Uterus (tissue), 4 donors: ENCODE data around the gene DDX17. TPM values are rescaled to one million over a fixed set of nuclear protein-coding genes. Genes with fewer than 3 reads are reported as not detected.

Experiments used
- DNase-seq, 2 donors: peaks; one replicate each; pipeline ENCODE4 v3.0.0-alpha.2; 2019 to 2020
- H3K27ac ChIP-seq, 2 donors: fragments of 200-600 bp; sonication (generic); 1 replicate in 1 of 2; 2 replicates in 1 of 2; pipeline ENCODE4 v1.5.1; 2016 to 2018
- H3K27me3 ChIP-seq, 2 donors: fragments of 200-600 bp; sonication (generic); one replicate each; pipeline ENCODE4 v1.5.1; 2018 to 2019; ENCODE audit warnings: control low read depth in 1 of 2
- H3K36me3 ChIP-seq, 2 donors: fragments of 200-600 bp; sonication (generic); one replicate each; pipeline ENCODE4 v1.5.1; 2019; ENCODE audit warnings: control low read depth in 1 of 2
- H3K4me1 ChIP-seq, 2 donors: fragments of 200-600 bp; sonication (generic); one replicate each; pipeline ENCODE4 v1.5.1; 2018 to 2019; ENCODE audit warnings: control low read depth in 1 of 2
- H3K4me3 ChIP-seq, 2 donors: fragments of 200-600 bp; sonication (generic); 1 replicate in 1 of 2; 2 replicates in 1 of 2; pipeline ENCODE4 v1.5.1; 2018 to 2019; ENCODE audit warnings: mild to moderate bottlenecking in 1 of 2
- H3K9me3 ChIP-seq, 2 donors: fragments of 200-600 bp; sonication (generic); one replicate each; pipeline ENCODE4 v1.5.1; 2019; ENCODE audit warnings: control low read depth in 1 of 2
- CTCF ChIP-seq, 4 experiments: fragments of 200-600 bp in 2 of 4; fragments of 450-650 bp in 2 of 4; sonication (generic) in 2 of 4; IDR thresholded peaks; one replicate each; pipeline ENCODE4 v1.5.1; 2016 to 2019; ENCODE audit warnings: antibody characterized with exemption in 4 of 4, mild to moderate bottlenecking in 2 of 4, moderate library complexity in 1 of 4
- POLR2A ChIP-seq, 2 donors: fragments of 450-650 bp; IDR thresholded peaks; one replicate each; pipeline ENCODE4 v1.6.1; 2016; ENCODE audit warnings: antibody characterized with exemption in 2 of 2, mild to moderate bottlenecking in 1 of 2, moderate library complexity in 1 of 2
- intact Hi-C: fragments of 100-400 bp; cut with DNase I; formaldehyde crosslinking; loops from one replicate; pipeline ENCODE4 v1.15.1; 2023; ENCODE audit warnings: low total_unique reads
- total RNA-seq, 4 donors: library from RNA; depleted of rRNA in 3 of 4; stranded (reverse); fragments of >200 nt in 3 of 4; gene quantifications; one replicate each; pipeline versions ENCODE4 v1.1.0 to v1.2.4, GENCODE V29; 2014 to 2023
- donor health status: DM: yes; HTN: yes; CAD: no.

The DDX17 gene
- total RNA-seq, 4 donors from 2014 or later, result 441 to 971 (median 665) TPM

GRCh38 chr22:38449776-38450175 is 56.3 kb downstream of the DDX17 start:
- Histone ChIP-seq H3K27ac (no peak overlapping the region), H3K9me3 (no peaks in the 10 kb centered on the region), H3K36me3 (no peaks in the 10 kb centered on the region), H3K27me3 (peaks cover 0 to 7% of the 10 kb centered on the region in 2 donors), H3K4me1 (peaks cover 0 to 4% of the 10 kb centered on the region in 2 donors), H3K4me3 (no peak overlapping the region)
- TF ChIP-seq CTCF (IDR thresholded peaks at IDR 0.05) (no peak), POLR2A (IDR thresholded peaks at IDR 0.05) (no peak)
- no peak for DNase-seq
- intact Hi-C loops, result no loop called here

GRCh38 chr22:38448945-38449745 is 57.0 kb downstream of the DDX17 start:
- no peak for DNase-seq
- Histone ChIP-seq H3K27ac (no peak overlapping the region), H3K4me3 (no peak overlapping the region), H3K4me1 (no peaks in the 10 kb centered on the region), H3K27me3 (peaks cover 0 to 2% of the 10 kb centered on the region in 2 donors), H3K36me3 (no peaks in the 10 kb centered on the region), H3K9me3 (no peaks in the 10 kb centered on the region)
- TF ChIP-seq POLR2A (IDR thresholded peaks at IDR 0.05), result no peak
- TF ChIP-seq CTCF (IDR thresholded peaks at IDR 0.05), result no peak
- intact Hi-C loops, result no loop called here

GRCh38 chr22:38446018-38446601 is 60.0 kb downstream of the DDX17 start:
- H3K27me3 ChIP-seq, result no peaks in the 10 kb centered on the region

GRCh38 chr22:38444783-38445182 is 61.3 kb downstream of the DDX17 start:
- Histone ChIP-seq H3K36me3 (no peaks in the 10 kb centered on the region), H3K9me3 (no peaks in the 10 kb centered on the region), H3K4me3 (no peak overlapping the region), H3K27me3 (no peaks in the 10 kb centered on the region), H3K27ac (no peak overlapping the region), H3K4me1 (no peaks in the 10 kb centered on the region)
- TF ChIP-seq POLR2A (IDR thresholded peaks at IDR 0.05) (no peak), CTCF (IDR thresholded peaks at IDR 0.05) (no peak)
- DNase-seq, result no peak
- intact Hi-C loops, result no loop called here

More at GRCh38 chr22:38446018-38446601, 60.0 kb downstream of the DDX17 start:
- intact Hi-C loops, result no loop called here
- no peak for DNase-seq
- no peaks in the 10 kb centered on the region for H3K36me3 ChIP-seq
- no peaks in the 10 kb centered on the region for H3K4me1 ChIP-seq
- H3K9me3 ChIP-seq, result no peaks in the 10 kb centered on the region
- TF ChIP-seq POLR2A (IDR thresholded peaks at IDR 0.05) (no peak), CTCF (IDR thresholded peaks at IDR 0.05) (no peak)
- no peak overlapping the region for H3K27ac ChIP-seq
- H3K4me3 ChIP-seq, result no peak overlapping the region
